Neural cell (in vitro differentiated cells): Measurements from ENCODE around the gene TXLNG. TPM values are rescaled to one million over a fixed set of nuclear protein-coding genes. Genes with fewer than 3 reads are reported as not detected.
"Not testable (repeated sequence)": the region's sequence is repeated elsewhere in the genome, so short reads cannot be mapped to it uniquely, and the experiment has no call there.

Source experiments
- H2AFZ ChIP-seq: fragments of 200-600, 300-800 bp; sonication (generic), shearing (Covaris generic); 2 replicates; pipeline ENCODE4 v1.6.0; 2014; ENCODE audit warnings: low read depth, mild to moderate bottlenecking, antibody characterized with exemption, low read length, moderate library complexity
- H3F3A ChIP-seq: fragments of 200-600 bp; shearing (Covaris generic); 2 replicates; pipeline ENCODE4 v1.6.1; 2016; ENCODE audit warnings: mild to moderate bottlenecking, moderate library complexity, mixed read lengths, antibody characterized with exemption, low read length; ENCODE audit not compliant: insufficient read depth, poor library complexity, severe bottlenecking
- H3K27ac ChIP-seq: fragments of 200-600, 300-800 bp; sonication (generic), shearing (Covaris generic); 2 replicates; pipeline ENCODE4 v1.5.1; 2014; ENCODE audit warnings: mild to moderate bottlenecking, low read length, moderate library complexity
- H3K27me3 ChIP-seq: fragments of 300-800, 200-600 bp; sonication (generic), shearing (Covaris generic); 2 replicates; pipeline ENCODE4 v1.6.0; 2014; ENCODE audit warnings: mild to moderate bottlenecking, low read depth, low read length, moderate library complexity; ENCODE audit not compliant: insufficient read depth
- H3K36me3 ChIP-seq: fragments of 300-800, 200-600 bp; sonication (generic), shearing (Covaris generic); 2 replicates; pipeline ENCODE4 v1.5.1; 2014; ENCODE audit warnings: mild to moderate bottlenecking, antibody characterized with exemption, low read length, moderate library complexity; ENCODE audit not compliant: insufficient read depth
- H3K4me2 ChIP-seq: fragments of 300-800, 200-600 bp; sonication (generic), shearing (Covaris generic); 2 replicates; pipeline ENCODE4 v1.6.0; 2014; ENCODE audit warnings: mild to moderate bottlenecking, low read length
- H3K4me3 ChIP-seq: fragments of 300-800, 200-600 bp; sonication (generic), shearing (Covaris generic); 2 replicates; pipeline ENCODE4 v1.5.1; 2014; ENCODE audit warnings: mild to moderate bottlenecking, low read length, moderate library complexity
- H3K79me2 ChIP-seq: fragments of 200-600 bp; shearing (Covaris generic); replicated peaks from 2 replicates; pipeline ENCODE4 v1.6.0; 2014; ENCODE audit warnings: mild to moderate bottlenecking, low read length, moderate library complexity; ENCODE audit not compliant: insufficient read depth
- H3K9ac ChIP-seq: fragments of 300-800, 200-600 bp; sonication (generic), shearing (Covaris generic); 2 replicates; pipeline ENCODE4 v1.6.1; 2016; ENCODE audit warnings: mild to moderate bottlenecking, low read length, mixed read lengths
- H3K9me2 ChIP-seq: fragments of 200-600 bp; shearing (Covaris generic); 2 replicates; pipeline ENCODE4 v1.6.1; 2016; ENCODE audit warnings: mild to moderate bottlenecking, low read length, mixed read lengths; ENCODE audit not compliant: insufficient read depth
- H3K9me3 ChIP-seq: fragments of 200-600, 300-800 bp; sonication (generic), shearing (Covaris generic); 2 replicates; pipeline ENCODE4 v1.6.1; 2016; ENCODE audit warnings: mild to moderate bottlenecking, mixed run types, low read length, moderate library complexity, mixed read lengths
- H4K20me1 ChIP-seq: fragments of 200-600 bp; shearing (Covaris generic); 2 replicates; pipeline ENCODE4 v1.6.1; 2016; ENCODE audit warnings: mild to moderate bottlenecking, mixed run types; ENCODE audit not compliant: insufficient read depth
- EP300 ChIP-seq: fragments of 450-650 bp; conservative IDR thresholded peaks from 2 replicates; pipeline ENCODE4 v1.6.1; 2014; ENCODE audit warnings: antibody characterized with exemption, mild to moderate bottlenecking, moderate library complexity; ENCODE audit not compliant: poor library complexity, severe bottlenecking
- EZH2 ChIP-seq: fragments of 200-600, 300-800 bp; shearing (Covaris generic), sonication (generic); IDR thresholded peaks from 2 replicates; pipeline ENCODE4 v1.6.1; 2014; ENCODE audit warnings: antibody characterized with exemption, low read length, borderline replicate concordance, mild to moderate bottlenecking; ENCODE audit not compliant: insufficient read depth, poor library complexity, severe bottlenecking
- MXI1 ChIP-seq: fragments of 450-650 bp; conservative IDR thresholded peaks from 2 replicates; pipeline ENCODE4 v1.6.1; 2014; ENCODE audit warnings: antibody characterized with exemption, mild to moderate bottlenecking; ENCODE audit not compliant: poor library complexity, severe bottlenecking
- POLR2AphosphoS5 ChIP-seq: IDR thresholded peaks from 2 replicates; pipeline ENCODE4 v1.6.1; 2012
- RAD21 ChIP-seq: fragments of 450-650 bp; conservative IDR thresholded peaks from 2 replicates; pipeline ENCODE4 v1.6.1; 2014; ENCODE audit warnings: antibody characterized with exemption, mild to moderate bottlenecking, moderate library complexity
- SMC3 ChIP-seq: fragments of 450-650 bp; conservative IDR thresholded peaks from 2 replicates; pipeline ENCODE4 v1.6.1; 2014; ENCODE audit warnings: antibody characterized with exemption, mild to moderate bottlenecking, moderate library complexity; ENCODE audit not compliant: poor library complexity
- TAF1 ChIP-seq: IDR thresholded peaks from 2 replicates; pipeline ENCODE4 v1.6.1; 2012; ENCODE audit warnings: low read depth
- polyA plus RNA-seq: library from polyadenylated mRNA; depleted of rRNA; stranded (reverse); fragments of >200 nt; gene quantifications from 2 replicates; pipeline ENCODE4 v1.2.3, GENCODE V29; 2014
- TF ChIP-seq, protein P1 (sequence below): fragments of 450-650 bp; IDR thresholded peaks from 2 replicates; pipeline ENCODE4 v1.5.1; 2014; ENCODE audit warnings: antibody characterized with exemption, mild to moderate bottlenecking, moderate library complexity; ENCODE audit not compliant: poor library complexity, severe bottlenecking
- TF ChIP-seq, protein P2 (sequence below): IDR thresholded peaks from 2 replicates; pipeline ENCODE4 v1.6.1; 2012; ENCODE audit warnings: borderline replicate concordance

Gene TXLNG
- polyA plus RNA-seq, 1 donor from 2014 or later, result 24.2 TPM

DNA sequence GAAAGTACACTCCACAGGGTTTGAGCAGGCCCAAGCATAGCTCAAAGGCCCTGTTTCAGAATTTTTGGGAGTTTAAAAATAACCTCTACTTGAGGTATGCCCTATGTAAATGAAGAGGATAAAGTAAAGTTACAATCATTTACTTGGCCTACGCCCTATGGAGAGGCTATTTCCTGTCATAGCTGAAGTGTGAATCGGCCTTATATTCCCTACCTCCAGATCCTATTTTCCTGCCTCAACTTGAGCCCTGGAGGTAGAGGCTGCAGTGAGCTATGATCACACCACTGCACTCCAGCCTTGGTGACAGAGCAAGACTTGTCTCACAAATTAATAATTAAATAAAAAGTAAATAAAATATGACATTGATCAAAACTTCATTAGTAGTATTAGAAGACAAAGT lies 11.5 kb upstream of the TXLNG start:
- Histone ChIP-seq H3K9ac (no peak overlapping the region), H3F3A (no peaks in the 10 kb centered on the region), H3K4me3 (no peak overlapping the region), H3K27me3 (no peaks in the 10 kb centered on the region), H3K4me2 (no peak overlapping the region), H3K9me2 (no peaks in the 10 kb centered on the region), H4K20me1 (no peaks in the 10 kb centered on the region), H3K27ac (no peak overlapping the region), H3K9me3 (no peaks in the 10 kb centered on the region), H3K79me2 (no peaks in the 10 kb centered on the region), H3K36me3 (no peaks in the 10 kb centered on the region), H2AFZ (no peak overlapping the region)
- TF ChIP-seq EP300 (no peak), TAF1 (no peak), MXI1 (no peak), SMC3 (no peak), EZH2 (no peak)
- TF ChIP-seq, protein P1, sequence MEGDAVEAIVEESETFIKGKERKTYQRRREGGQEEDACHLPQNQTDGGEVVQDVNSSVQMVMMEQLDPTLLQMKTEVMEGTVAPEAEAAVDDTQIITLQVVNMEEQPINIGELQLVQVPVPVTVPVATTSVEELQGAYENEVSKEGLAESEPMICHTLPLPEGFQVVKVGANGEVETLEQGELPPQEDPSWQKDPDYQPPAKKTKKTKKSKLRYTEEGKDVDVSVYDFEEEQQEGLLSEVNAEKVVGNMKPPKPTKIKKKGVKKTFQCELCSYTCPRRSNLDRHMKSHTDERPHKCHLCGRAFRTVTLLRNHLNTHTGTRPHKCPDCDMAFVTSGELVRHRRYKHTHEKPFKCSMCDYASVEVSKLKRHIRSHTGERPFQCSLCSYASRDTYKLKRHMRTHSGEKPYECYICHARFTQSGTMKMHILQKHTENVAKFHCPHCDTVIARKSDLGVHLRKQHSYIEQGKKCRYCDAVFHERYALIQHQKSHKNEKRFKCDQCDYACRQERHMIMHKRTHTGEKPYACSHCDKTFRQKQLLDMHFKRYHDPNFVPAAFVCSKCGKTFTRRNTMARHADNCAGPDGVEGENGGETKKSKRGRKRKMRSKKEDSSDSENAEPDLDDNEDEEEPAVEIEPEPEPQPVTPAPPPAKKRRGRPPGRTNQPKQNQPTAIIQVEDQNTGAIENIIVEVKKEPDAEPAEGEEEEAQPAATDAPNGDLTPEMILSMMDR, result no peak

DNA sequence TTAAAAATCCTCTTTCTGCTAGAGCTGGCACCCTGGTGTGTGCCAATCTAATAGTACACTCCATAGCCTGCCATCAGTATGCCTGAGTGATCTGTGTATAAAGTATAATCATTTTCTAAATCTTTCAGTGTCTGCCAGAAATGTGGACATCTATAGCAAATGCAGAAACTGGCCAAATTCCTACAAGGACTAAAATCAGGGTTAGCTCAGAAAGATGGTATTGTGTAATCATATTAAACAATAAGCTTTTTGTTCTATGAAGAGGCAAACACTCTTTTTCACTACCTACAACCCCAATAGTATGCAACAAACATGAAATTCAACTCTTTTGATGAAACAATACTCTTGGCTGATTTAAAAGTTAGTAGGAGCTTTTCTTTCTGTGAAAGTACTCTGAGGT lies 7.7 kb upstream of the TXLNG start:
- no peaks in the 10 kb centered on the region for H3K27me3 ChIP-seq
- H3K4me3 ChIP-seq, result no peak overlapping the region
- no peaks in the 10 kb centered on the region for H3K9me2 ChIP-seq
- H3K79me2 ChIP-seq, result no peaks in the 10 kb centered on the region
- no peaks in the 10 kb centered on the region for H3K9me3 ChIP-seq
- no peak overlapping the region for H2AFZ ChIP-seq
- H3F3A ChIP-seq, result no peaks in the 10 kb centered on the region
- no peak for TF ChIP-seq EZH2
- no peak overlapping the region for H3K9ac ChIP-seq
- no peaks in the 10 kb centered on the region for H3K36me3 ChIP-seq
- H4K20me1 ChIP-seq, result no peaks in the 10 kb centered on the region
- no peak overlapping the region for H3K27ac ChIP-seq
- no peak overlapping the region for H3K4me2 ChIP-seq

DNA sequence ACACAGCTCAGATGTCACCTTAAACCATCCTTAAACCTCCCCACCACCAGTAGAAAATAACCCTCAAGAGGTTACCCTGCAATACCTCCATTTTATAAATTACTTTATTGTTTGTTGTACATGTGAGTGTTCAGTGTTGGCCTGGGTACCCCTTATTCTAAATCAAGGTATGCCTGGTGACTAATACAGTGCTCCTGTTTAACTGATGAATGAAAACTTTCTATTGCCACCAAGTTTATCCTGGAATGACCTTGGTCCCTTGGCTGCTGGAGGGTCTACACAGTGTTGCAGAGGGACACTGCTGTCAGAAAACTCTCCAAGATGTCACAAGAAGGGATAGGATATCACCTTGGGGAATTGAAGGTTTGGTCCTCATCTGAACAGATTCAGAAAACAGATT lies 7.3 kb upstream of the TXLNG start:
- Histone ChIP-seq H3K4me2 (no peak overlapping the region), H3K9me3 (no peaks in the 10 kb centered on the region), H3K27me3 (no peaks in the 10 kb centered on the region), H3F3A (no peaks in the 10 kb centered on the region), H3K79me2 (no peaks in the 10 kb centered on the region), H4K20me1 (no peaks in the 10 kb centered on the region), H3K9me2 (no peaks in the 10 kb centered on the region), H3K9ac (no peak overlapping the region), H3K27ac (no peak overlapping the region), H3K36me3 (no peaks in the 10 kb centered on the region), H2AFZ (no peak overlapping the region), H3K4me3 (no peak overlapping the region)
- TF ChIP-seq, protein P2, sequence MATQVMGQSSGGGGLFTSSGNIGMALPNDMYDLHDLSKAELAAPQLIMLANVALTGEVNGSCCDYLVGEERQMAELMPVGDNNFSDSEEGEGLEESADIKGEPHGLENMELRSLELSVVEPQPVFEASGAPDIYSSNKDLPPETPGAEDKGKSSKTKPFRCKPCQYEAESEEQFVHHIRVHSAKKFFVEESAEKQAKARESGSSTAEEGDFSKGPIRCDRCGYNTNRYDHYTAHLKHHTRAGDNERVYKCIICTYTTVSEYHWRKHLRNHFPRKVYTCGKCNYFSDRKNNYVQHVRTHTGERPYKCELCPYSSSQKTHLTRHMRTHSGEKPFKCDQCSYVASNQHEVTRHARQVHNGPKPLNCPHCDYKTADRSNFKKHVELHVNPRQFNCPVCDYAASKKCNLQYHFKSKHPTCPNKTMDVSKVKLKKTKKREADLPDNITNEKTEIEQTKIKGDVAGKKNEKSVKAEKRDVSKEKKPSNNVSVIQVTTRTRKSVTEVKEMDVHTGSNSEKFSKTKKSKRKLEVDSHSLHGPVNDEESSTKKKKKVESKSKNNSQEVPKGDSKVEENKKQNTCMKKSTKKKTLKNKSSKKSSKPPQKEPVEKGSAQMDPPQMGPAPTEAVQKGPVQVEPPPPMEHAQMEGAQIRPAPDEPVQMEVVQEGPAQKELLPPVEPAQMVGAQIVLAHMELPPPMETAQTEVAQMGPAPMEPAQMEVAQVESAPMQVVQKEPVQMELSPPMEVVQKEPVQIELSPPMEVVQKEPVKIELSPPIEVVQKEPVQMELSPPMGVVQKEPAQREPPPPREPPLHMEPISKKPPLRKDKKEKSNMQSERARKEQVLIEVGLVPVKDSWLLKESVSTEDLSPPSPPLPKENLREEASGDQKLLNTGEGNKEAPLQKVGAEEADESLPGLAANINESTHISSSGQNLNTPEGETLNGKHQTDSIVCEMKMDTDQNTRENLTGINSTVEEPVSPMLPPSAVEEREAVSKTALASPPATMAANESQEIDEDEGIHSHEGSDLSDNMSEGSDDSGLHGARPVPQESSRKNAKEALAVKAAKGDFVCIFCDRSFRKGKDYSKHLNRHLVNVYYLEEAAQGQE, result no peak
- TF ChIP-seq, protein P1, result no peak
- no peak for TF ChIP-seq MXI1
- no peak for TF ChIP-seq EP300
- TF ChIP-seq EZH2, result no peak
- TF ChIP-seq TAF1, result no peak
- no peak for TF ChIP-seq POLR2AphosphoS5
- TF ChIP-seq RAD21, result no peak
- TF ChIP-seq SMC3, result no peak

DNA sequence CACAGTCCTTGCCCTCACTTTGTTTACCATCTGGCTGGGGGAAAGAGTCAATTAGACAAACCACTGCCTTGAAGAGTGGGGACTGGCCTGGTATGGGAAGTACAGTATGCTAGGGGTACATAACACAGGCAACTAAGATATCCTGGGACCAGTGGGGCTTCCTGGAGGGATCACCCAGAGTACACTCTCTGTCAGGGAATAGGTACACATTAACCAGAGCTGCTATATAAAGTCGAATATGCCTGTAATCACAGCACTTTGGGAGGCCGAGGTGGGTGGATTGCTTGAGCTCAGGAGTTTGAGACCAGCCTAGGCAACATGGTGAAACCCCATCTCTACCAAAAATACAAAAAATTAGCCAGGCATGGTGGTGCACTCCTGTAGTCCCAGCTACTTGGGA lies 6.5 kb upstream of the TXLNG start:
- not testable (repeated sequence) for H3K27me3 ChIP-seq, H3K36me3 ChIP-seq, H3K9me3 ChIP-seq, H3K4me3 ChIP-seq, H3K4me2 ChIP-seq, H3F3A ChIP-seq, H4K20me1 ChIP-seq, H2AFZ ChIP-seq, H3K79me2 ChIP-seq, H3K9ac ChIP-seq, H3K9me2 ChIP-seq, H3K27ac ChIP-seq
